ENCODE data around the gene CDKAL1. TPM values are rescaled to one million over a fixed set of nuclear protein-coding genes. Genes with fewer than 3 reads are reported as not detected.

The CDKAL1 gene
- total and polyA plus RNA-seq, 9 of the 15 experiments (the other 6 are each of a cell fraction or from before 2014, with no cell fraction given) = 11.2 to 36.3 (median 20.1) TPM

DNA sequence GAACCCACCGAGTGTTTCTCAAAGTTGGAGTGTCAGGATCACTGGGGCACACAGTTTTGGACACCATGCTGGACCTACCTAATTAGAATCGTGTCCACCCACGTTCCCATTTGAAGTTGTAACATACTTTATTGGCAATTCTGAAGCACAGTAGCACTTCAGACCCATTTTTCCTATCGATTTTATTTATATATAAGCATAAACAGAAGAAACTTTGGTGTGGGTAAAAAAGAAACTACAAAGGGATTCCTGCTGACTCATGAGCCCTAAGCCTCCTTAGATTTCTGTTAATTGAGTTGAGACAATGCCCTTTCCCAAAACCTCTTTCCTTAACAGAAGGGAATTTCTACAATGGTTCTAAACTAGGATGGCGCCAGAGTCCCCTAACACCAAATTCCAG lies 398.0 kb downstream of the CDKAL1 start:
- no peak overlapping the region for H2AFZ ChIP-seq (ENCODE audit: low read depth, low read length)
- no peaks in the 10 kb centered on the region for H4K20me1 ChIP-seq (replicated peaks; ENCODE audit: control insufficient read depth, insufficient read depth, low read length)
- H3K4me2 ChIP-seq (ENCODE audit: insufficient read depth, low read length) = no peak overlapping the region
- H3K79me2 ChIP-seq (ENCODE audit: control insufficient read depth, insufficient read depth, low read length) = no peaks in the 10 kb centered on the region
- no peak overlapping the region for H3K9ac ChIP-seq (ENCODE audit: insufficient read depth in 1 of 2, low read depth in 2 of 2, low read length in 2 of 2)
- in situ Hi-C loops (cut with MboI) = no loop called here
- no peak overlapping the region for H3K27ac ChIP-seq (ENCODE audit: extremely low read depth, low read depth, low read length)
- H3K9me1 ChIP-seq (ENCODE audit: control insufficient read depth, insufficient read depth, low read length) = no peaks in the 10 kb centered on the region
- POLR2A ChIA-PET = no interaction called here
- no peaks in the 10 kb centered on the region for H3K27me3 ChIP-seq (ENCODE audit: control insufficient read depth in 2 of 2, insufficient read depth in 2 of 2, low read length in 2 of 2)
- FAIRE-seq = no peak
- H3K36me3 ChIP-seq (ENCODE audit: control insufficient read depth, insufficient read depth, low read length) = no peaks in the 10 kb centered on the region
- 36% methylated on average over 5 of the region's 5 CpGs for WGBS (ENCODE audit: insufficient coverage, low coverage, missing lambda C conversion rate)
- no peak for TF ChIP-seq MTA2 (IDR thresholded peaks at IDR 0.05; ENCODE audit: low read depth)
- TF ChIP-seq NFE2 (IDR thresholded peaks at IDR 0.05; ENCODE audit: low read depth) = peak; percentile 60; the same call in 1 of the 2 replicates
- TF ChIP-seq ZNF316 (IDR thresholded peaks at IDR 0.05) = peak; percentile 70
- TF ChIP-seq C11orf30 (IDR thresholded peaks at IDR 0.05; ENCODE audit: low read depth) = peak; percentile 77
- TF ChIP-seq, protein P1, sequence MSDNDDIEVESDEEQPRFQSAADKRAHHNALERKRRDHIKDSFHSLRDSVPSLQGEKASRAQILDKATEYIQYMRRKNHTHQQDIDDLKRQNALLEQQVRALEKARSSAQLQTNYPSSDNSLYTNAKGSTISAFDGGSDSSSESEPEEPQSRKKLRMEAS (CRISPR knock-in tag; IDR thresholded peaks at IDR 0.05) = no peak
- TF ChIP-seq MAFG (tag; conservative IDR thresholded peaks at IDR 0.05) = peak; percentile 52; the same call in 1 of the 2 replicates
- peak; percentile 12; the same call in 1 of the 2 replicates for TF ChIP-seq MAFF (IDR thresholded peaks at IDR 0.05; ENCODE audit: low read length)
- H3K4me1 ChIP-seq (replicated peaks in 1 of 2; ENCODE audit: control insufficient read depth in 2 of 2, insufficient read depth in 2 of 2, low read length in 2 of 2) = no peaks in the 10 kb centered on the region
- BruUV-seq (replicated peaks) = no TSS peak
- H3K4me3 ChIP-seq = no peak overlapping the region
- no peak for ATAC-seq
- no peak for DNase-seq (ENCODE audit: extremely low read depth in 1 of 4, low spot score in 3 of 4)
- CTCF ChIA-PET (ENCODE audit: low intra/inter-chr PET ratio) = no interaction called here
- no peaks in the 10 kb centered on the region for H3K9me3 ChIP-seq (replicated peaks; ENCODE audit: control insufficient read depth, insufficient read depth, low read depth, low read length)
- intact Hi-C loops (cut with micrococcal nuclease) = no loop called here

All from K562 (cell line).